HEK293T (cell line): ENCODE data around the gene CALHM5.

ENCODE experiments used
- ARNT ChIP-seq: fragments of 450-650 bp; IDR thresholded peaks from 2 replicates; pipeline ENCODE4 v1.6.1; 2017; ENCODE audit warnings: mild to moderate bottlenecking
- BHLHE40 ChIP-seq: fragments of 450-650 bp; IDR thresholded peaks from 2 replicates; pipeline ENCODE4 v1.6.1; 2016; ENCODE audit warnings: mild to moderate bottlenecking, moderate library complexity, borderline replicate concordance
- FOXA1 ChIP-seq: fragments of 450-650 bp; IDR thresholded peaks from 2 replicates; pipeline ENCODE4 v1.6.1; 2016; ENCODE audit warnings: mild to moderate bottlenecking
- FOXM1 ChIP-seq: fragments of 450-650 bp; IDR thresholded peaks from 2 replicates; pipeline ENCODE4 v1.6.1; 2017; ENCODE audit warnings: mild to moderate bottlenecking, borderline replicate concordance
- LEF1 ChIP-seq: fragments of 450-650 bp; IDR thresholded peaks from 2 replicates; pipeline ENCODE4 v1.6.1; 2017; ENCODE audit warnings: mild to moderate bottlenecking, borderline replicate concordance
- NFRKB ChIP-seq: fragments of 450-650 bp; IDR thresholded peaks from 2 replicates; pipeline ENCODE4 v1.6.1; 2016; ENCODE audit warnings: mild to moderate bottlenecking, moderate library complexity
- SUZ12 ChIP-seq: fragments of 450-650 bp; IDR thresholded peaks from 2 replicates; pipeline ENCODE4 v1.6.1; 2016; ENCODE audit warnings: mild to moderate bottlenecking
- TARDBP ChIP-seq: fragments of 450-650 bp; IDR thresholded peaks from 2 replicates; pipeline ENCODE4 v1.6.1; 2016
- TF ChIP-seq, protein P1 (sequence below): fragments of 450-650 bp; IDR thresholded peaks from 2 replicates; pipeline ENCODE4 v1.6.1; 2016

GRCh38 chr6:116485559-116486184 is 25.8 kb upstream of the CALHM5 start:
- TF ChIP-seq NFRKB (no peak), LEF1 (no peak), ARNT (no peak), FOXA1 (no peak), SUZ12 (no peak), FOXM1 (no peak), TARDBP (no peak), BHLHE40 (no peak)
- TF ChIP-seq, protein P1, sequence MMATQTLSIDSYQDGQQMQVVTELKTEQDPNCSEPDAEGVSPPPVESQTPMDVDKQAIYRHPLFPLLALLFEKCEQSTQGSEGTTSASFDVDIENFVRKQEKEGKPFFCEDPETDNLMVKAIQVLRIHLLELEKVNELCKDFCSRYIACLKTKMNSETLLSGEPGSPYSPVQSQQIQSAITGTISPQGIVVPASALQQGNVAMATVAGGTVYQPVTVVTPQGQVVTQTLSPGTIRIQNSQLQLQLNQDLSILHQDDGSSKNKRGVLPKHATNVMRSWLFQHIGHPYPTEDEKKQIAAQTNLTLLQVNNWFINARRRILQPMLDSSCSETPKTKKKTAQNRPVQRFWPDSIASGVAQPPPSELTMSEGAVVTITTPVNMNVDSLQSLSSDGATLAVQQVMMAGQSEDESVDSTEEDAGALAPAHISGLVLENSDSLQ = no peak
